HL-60/S4 (cell line): ENCODE data around the gene ATG4A.

Source experiments
- in situ Hi-C: fragments of 300-500 bp; cut with MboI; formaldehyde crosslinking; loops from 2 replicates; pipeline ENCODE4 v1.14.3; 2022; ENCODE audit warnings: low sequenced_read_pairs

The ATG4A gene

DNA sequence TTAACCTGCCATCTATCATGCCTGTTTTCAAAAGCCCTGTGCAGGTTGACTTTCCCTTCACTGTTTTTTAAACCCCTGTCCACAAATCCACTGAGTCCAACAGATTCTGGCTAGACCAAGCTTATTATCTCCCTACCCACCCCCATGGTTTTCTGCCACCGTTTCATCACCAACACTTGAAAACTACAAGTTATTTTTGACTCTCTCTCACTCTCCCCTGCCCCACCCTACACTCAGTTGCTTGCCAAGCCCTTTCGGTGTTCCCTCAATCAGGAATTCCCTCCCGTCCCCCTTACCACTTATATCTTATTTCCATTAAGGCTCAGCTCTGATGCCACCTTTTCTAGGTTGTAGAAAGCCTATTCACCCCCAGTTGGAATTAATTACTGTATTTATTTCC, 29.7 kb downstream of the ATG4A start:
- in situ Hi-C loops: no loop called here

DNA sequence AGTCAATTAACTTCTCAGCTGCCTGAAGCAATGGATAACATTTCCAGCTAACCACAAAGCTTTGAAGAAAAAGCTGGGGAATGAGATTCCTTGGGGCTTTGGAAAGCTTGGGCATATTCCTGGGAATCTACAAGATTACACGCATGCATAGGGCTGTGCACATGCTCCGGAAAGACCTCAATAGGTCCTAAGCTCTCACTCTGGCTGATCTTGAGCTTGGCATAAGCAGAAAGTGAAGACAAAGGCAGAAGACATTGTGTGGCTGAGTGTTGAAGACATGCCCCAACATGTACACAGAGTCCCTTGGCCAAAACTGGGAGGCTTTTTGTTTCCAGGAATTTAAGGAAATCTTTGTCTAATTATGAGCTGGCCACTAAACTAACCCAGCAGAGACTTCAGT, 31.2 kb downstream of the ATG4A start:
- in situ Hi-C loops: no loop called here

DNA sequence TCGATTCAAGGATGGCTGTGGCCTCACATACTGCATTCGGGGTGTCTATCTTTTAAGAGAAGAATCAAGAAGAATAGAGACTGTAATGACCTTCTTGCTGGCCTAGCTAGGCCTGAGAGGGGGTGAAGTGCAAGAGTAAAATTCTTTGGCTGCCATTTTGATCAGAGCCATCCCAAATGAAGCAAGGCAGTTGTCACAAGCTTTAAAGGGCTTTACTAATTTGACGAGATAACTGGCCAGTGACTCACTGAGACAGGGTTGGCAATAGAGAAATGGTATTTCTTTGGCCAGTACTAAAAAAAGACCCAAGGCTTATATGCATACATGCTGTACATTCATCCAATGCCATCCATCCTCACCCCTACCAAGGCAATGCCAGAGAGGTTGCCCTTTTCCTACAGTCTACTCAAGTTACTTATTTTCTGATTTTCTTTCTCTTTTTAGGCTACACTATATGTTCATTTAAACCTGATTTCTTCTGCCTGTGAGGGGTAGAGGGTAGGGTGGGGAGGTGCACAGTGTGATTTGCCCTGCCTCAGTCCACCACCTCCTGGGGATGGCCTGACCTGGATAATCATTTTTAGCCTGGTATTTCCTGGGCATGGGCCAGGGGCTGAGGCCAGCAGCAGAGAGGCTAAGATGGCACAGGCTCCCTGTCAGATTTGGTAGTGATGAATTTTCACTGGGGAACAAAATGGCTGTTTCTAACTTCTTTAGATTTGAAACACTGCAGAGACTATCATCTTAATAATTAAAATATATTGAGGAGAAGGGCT, 32.2 kb downstream of the ATG4A start:
- in situ Hi-C loops: no loop called here

DNA sequence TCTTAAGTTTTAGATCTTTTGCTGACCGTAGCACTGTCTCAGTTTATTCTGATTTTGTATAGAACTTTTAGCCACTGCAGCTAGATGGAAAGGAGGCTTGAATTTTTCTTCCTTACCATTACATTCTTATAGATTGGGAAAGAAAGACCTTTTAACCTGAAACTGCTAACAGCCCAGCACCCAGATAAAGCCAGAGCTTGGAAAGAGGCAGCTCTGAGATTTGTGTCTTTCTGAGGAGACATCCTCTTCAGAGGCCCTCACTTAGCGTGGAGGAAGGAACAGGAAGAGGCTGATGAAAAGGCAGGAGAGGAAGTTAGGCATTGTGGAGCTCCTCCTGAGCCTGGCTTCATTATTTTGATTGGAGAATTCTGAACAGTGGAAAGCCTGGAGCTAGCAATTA, 35.1 kb downstream of the ATG4A start:
- in situ Hi-C loops: no loop called here

DNA sequence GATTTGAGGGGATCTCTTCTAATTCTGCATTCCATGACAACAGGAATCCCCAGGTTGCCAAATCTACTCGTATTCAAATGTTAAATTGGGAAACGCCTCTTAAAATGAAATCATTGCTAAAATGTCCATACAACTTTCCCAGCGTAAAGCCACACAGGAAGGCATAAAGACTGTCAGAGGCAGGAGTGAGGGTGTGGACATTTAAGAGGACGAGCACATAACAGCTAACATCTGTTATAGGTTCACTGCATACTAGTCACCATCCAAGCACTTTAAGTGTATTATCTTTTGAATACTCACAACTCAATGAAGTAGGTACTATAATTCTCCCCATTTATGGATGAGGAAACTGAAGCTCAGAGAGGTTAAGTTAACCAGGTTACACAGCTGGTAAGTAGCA, 35.6 kb downstream of the ATG4A start:
- in situ Hi-C loops: no loop called here

DNA sequence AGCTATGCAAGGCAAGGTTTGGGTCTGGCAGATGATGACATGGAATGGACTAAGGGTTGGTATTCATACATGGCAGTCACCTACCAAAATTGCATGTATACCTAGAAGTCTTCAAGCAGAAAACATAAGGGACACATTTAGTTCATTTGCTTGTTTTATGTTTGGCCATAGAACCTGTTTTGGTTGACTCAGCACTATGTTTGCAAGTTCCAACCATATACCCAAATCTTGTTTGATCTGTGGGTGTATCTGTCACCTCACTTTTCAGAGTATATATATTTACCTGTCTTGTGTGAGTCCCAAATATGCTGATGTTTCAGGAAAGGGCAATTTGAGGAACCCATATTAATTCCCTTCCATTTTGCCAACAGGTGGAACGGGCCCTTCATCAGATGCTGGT, 39.3 kb downstream of the ATG4A start:
- in situ Hi-C loops: no loop called here

DNA sequence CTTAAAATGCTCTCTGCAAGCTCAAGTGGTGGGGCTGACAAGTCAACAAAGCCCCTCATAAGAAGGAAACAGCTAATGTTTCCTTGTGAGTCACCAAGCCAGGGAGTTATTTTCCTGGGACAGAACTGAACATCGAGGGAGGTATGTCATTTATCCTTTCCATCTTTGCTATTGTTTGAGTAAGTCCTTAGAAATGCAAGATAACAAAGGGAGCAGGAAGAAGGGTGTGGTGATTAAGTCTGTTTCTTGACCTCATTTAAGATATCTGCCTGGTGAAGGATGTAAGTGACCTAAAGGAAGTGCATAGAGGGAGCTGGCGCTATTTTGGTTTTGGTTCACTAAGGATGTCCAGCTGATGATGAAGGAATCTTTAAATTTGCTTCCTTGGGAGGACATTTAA, 39.9 kb downstream of the ATG4A start:
- in situ Hi-C loops: no loop called here

DNA sequence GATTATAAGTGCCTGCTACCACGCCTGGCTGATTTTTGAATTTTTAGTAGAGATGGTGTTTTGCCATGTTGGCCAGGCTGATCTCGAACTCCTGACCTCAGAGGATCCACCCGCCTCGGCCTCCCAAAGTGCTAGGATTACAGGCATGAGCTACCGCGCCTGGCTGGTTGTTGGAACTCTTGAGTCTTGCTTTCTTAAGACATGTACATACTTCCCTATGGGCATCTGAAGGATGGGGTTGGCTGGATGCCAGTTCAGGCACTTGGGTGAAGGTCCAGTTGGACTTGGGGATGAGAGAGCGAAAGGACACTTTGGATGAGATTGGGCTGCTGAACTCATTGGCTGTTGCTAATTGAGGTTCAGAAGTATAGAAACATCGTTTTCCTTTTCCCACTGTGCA, 40.5 kb downstream of the ATG4A start:
- in situ Hi-C loops: no loop called here

DNA sequence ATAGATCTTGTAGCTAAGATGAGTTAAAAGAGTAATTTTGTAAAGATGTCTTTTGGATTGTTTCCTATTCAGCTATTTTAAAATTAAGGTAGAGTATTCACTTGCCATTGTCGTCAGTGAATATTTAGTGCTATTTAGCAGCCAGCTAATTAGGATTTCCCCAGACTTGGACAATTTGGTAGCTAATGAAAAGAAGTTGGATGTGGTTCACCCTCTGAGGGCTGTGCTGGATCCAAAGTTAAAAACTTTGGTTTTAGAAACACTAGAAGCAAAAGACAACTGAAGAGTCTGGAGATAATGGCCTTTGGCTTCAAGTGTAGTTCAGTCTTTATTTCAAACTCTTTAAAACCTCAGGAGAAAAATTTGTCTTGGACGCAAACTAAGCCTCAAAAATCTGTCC, 41.3 kb downstream of the ATG4A start:
- in situ Hi-C loops: no loop called here

DNA sequence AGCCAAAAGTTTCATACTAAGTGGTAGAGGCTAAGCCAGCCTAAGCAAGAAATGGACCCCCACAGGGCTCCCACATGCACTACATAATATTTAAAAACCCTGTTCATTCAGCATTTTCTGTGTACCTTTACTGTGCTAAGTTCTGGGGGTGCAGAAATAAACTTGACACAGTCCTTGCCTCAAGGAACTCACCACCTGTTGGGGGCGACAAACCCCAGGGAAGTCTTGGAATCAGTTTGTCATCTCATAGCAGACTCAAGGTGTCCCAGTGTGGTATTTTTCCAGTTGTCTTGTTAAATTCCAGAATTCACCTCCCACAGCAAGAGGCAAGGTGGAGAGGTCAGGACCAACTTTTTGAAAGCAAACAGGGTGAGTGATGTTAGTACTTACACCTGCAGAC, 43.1 kb downstream of the ATG4A start:
- in situ Hi-C loops: no loop called here

DNA sequence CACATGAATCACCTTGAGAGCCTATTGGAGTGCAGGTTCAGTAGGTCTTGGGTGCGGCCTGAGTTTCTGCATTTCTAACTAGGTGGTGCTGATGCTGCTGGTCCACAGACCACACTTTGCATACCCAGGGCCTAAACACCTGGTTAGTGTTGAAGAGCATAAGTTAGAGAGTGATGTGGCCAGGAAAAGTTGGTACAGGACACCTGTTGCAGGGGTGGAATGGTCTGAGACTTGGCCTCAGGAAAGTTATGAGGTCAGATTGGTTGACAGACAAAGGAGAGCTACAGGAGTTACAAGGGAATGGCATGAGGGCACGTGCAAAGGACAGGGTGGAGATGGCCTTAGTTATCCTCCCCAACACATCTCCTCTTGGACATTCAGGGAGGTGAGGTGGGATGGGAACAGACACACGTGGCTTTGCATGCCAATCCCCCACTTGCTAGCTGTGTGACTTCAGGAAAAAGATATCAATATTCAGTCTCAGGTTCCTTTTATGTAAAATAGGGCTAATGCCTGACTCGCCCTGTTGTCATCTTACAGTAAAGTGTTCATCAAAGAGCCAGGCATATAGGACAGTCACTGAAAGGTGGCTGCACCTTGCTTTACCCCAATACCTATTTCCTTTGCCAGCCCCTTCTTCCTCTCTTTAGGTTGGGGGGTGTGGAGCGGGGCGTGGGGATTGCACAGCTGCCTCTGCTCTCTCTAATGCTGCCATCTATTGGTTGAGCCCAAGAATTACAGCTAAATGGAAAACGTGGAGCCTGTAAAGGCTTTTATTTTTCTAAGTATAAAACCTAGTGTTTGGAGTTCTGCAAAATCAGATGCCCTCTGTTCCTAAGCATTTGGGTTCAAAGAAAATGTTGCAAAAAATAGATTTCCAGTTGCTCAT, 47.5 kb downstream of the ATG4A start:
- in situ Hi-C loops: no loop called here

DNA sequence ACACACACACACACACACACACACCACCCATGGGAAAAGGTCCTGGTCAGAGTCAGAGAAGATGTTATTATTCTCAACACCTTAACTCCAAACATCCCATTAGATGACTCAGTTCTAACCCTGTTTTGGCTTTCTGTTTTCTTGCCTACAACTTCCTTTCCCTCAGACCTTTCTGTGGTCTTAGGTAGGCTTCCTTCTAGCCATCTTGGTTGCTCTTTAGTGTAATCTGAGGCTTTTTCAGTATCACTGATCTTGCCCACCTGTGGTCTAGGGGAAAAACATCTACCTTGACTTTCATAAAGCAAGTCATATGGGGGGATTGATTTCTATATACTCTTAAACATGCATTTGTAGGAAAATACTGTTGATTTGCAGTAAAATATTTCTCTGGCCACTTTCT, 56.9 kb downstream of the ATG4A start:
- in situ Hi-C loops: no loop called here

DNA sequence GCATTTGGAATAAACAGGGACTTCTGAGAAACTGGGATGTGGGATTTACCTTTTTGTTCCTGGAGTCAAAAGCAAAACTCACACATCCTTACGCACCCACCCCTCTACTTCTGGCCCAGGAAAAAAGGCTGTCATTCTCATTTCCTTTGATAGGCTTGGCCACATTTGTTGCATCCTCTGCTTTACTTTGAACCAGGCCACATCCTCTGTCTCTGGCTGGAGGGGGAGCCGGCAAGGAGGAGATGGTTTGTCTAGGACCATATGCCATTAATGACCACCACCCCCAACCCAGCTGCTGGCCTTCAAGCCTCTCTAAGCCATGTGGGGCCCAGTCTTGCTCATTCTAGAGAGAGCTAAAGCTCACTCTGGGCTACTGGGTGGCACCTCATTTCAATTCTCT, 64.5 kb downstream of the ATG4A start:
- in situ Hi-C loops: no loop called here

DNA sequence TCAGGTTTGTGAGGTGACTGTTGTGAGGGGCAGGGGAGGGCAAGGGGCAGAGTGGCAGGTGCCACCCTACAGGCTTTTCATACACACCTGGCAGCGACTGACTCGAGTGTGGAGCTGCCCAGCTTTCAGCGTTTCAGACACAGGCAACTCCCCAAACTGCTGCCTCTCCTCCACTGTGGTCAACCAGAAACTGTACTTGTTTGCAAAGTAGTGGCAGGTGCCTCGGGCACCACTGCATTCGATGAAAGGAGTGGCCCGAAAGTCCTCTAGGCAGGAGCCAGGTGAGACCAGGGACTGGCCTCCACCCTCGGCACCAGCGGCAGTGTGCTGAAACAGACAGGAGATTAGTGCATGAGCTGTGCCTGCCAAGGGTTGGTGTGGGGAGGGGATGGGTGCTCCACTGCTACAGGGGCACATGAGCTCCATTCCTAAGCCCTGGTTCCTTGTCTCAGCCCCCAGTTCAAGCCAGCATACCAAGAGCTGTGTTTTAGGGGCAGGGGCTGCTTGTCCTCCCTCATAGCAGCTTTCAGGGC, 65.4 kb downstream of the ATG4A start:
- in situ Hi-C loops: no loop called here

DNA sequence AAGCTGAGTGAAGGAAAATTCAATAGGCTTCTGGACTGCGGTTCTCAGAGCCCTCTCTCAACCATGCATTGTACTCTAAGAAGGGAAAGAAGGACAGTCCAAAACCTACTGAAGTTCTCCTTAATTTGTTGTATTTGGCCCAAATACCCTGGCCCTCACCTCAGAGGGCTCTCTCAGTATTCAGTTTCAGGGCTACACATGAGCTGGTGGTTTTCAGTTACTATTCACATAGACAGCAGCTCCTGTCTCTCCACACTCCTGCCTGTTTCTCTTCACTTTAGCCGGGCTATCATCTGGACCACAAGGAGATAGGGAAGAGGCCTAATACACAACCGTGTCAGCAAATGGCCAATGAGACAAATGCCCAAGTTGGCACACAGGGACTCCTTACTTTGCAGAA, 66.0 kb downstream of the ATG4A start:
- in situ Hi-C loops: no loop called here

DNA sequence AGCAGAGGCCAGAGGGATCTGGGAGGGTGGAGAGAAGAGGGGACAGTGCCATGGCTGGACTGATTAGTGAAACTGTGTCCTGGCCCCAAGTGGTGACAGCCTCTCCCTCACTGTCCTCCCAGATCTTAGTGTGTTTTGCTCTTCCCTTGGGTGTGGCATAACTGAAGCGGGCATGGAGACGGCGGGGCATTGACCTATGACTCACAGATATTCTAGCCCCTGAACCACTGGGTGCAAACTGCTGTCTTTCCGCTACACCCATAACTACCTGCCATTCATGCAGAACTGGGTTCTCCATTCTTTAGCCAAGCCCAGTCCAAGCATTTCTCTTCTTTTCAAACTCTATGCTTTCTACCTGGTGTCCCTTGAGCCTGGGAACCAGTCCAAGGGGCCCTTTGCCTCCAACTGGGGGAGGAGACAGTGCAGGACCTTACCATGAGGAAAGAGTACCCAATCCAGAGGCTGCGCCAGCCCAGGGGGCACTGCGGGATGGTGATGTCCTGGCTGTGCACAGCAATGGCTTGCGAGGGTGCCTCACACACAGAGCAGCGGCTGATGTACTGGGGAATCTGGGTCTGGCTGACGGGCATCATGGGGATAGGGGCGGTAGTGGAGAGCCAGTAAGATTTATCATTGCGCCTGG, 67.6 kb downstream of the ATG4A start:
- in situ Hi-C loops: no loop called here

DNA sequence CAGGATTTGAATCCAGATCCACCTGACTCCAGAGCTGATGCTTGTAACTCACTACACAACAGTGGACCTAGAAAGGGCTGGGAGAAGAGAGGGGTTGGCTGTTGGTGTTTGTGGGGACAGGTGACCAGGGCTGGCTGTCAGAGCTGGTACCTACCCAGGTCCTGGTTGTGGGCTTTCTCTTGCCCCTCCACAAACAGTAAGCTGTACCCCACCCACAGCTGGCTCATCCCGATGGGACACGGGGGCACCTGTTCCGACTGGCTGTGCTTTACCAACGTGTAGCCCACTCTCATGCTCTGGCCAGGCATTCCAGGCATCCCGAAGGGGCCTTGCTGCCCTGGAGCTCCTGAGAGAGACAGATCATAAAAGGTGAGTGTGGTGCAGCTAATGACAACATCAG, 68.7 kb downstream of the ATG4A start:
- in situ Hi-C loops: no loop called here

DNA sequence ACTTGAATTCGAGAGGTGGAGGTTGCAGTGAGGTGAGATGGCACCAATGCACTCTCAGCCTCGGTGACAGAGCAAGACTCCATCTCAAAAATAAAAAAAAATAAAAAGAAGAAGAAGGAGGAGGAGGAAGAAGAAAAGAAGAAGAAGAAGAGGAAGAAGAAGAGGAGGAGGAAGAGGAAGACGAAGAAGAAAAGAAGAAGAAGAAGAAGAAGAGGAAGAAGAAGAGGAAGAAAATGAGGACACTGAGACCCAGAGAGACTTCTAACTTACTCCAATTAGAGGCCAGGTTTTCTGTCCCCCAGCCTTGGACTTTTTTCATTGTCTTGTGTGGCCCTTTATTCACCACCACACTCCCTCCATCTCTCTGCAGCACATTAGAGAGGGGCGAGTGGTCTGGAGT, 70.7 kb downstream of the ATG4A start:
- in situ Hi-C loops: no loop called here

DNA sequence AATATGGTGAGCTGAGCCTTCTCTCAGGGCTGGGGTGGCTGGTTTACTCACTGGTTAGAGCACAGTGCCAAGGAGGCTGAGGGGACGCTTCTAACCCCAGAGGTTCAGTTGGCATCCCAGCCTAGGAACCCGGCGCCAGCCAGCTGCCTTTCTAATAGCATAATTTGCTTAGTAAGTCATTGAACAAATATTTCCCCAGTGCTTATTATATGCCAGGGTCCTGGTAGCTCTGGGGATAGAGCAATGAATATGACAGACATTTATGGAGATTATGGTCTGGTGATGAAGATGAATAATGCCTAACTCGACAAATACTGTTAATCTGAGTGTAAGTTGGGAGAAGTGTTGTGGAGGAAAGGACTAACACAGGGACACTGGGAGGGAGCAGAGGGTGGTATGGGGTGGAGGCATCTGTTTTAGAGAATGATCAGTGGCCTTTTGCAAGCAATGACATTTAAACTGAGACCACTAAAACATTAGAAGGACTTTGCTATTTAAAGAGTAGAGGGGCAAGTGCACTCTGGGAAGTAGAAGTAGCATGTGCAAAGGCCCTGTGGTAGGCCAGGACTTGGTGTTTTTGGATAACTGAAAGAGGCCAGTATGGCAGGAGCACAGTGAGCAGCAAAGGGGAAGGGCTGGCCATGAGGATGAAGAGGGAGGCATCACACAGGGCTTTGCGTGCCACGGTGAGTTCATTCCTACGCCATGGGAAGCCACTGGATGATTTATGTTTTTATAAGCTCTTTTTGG, 71.9 kb downstream of the ATG4A start:
- in situ Hi-C loops: no loop called here

DNA sequence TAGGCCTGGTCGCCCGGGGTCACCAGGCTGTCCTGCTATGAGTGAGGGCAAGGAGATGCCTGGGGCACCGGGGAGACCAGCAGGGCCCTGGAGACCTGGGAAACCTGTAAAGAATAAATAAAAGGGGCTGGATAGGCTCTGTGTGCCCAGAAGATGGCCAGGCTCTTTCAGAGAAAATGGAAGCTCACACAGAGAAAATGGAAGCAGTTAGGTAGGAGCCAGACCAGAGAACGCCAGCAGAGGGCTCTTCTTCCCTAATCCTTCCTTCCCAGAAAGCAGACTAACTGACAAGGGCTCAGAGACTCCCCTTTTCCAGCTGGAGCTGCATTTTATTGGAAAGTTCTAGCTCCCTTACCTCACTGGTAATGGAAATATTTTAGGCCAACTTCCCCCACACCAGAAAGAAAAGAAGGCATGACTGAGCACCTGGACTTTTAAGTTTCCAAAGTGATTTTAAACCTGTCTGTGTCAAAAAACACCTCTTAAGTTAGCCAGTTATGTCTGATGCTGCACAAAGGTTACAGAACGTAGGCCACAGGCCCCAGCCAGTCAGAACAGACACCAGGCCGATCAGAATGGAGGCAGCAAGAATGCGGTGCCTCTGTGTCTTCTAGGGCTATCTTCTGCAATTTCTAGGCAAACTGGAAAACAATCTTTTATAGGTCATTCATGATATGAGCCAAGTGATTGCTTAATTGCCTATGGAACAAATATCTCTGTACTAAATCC, 74.0 kb downstream of the ATG4A start:
- in situ Hi-C loops: no loop called here
